AG10803 (cell line): ENCODE data around the gene GMEB2.

ENCODE experiments used
- DNase-seq: peaks from one replicate; pipeline ENCODE4 v3.0.0; 2010; ENCODE audit warnings: low read depth
- H3K4me3 ChIP-seq: 2 replicates; pipeline ENCODE4 v1.5.1; 2011; ENCODE audit warnings: mild to moderate bottlenecking, low read length, control low read depth
- CTCF ChIP-seq: conservative IDR thresholded peaks from 2 replicates; pipeline ENCODE4 v1.5.1; 2011; ENCODE audit warnings: mild to moderate bottlenecking, low read length, control low read depth, inconsistent platforms

The GMEB2 gene

GRCh38 chr20:63579017-63579694, 47.7 kb downstream of the GMEB2 start:
- DNase-seq = no peak
- no peak overlapping the region for H3K4me3 ChIP-seq
- TF ChIP-seq CTCF = no peak

GRCh38 chr20:63578224-63579016, 48.5 kb downstream of the GMEB2 start:
- DNase-seq = no peak
- no peak overlapping the region for H3K4me3 ChIP-seq
- no peak for TF ChIP-seq CTCF

GRCh38 chr20:63577317-63577894, 49.5 kb downstream of the GMEB2 start:
- DNase-seq = no peak
- no peak overlapping the region for H3K4me3 ChIP-seq

GRCh38 chr20:63576311-63576710, 50.6 kb downstream of the GMEB2 start:
- peak; percentile 63 for DNase-seq
- no peak overlapping the region for H3K4me3 ChIP-seq
- TF ChIP-seq CTCF = no peak

More at GRCh38 chr20:63577317-63577894, 49.5 kb downstream of the GMEB2 start:
- TF ChIP-seq CTCF = no peak

- no peak for TF ChIP-seq CTCF
- H3K4me3 ChIP-seq = no peak overlapping the region; the same call in 1 of the 2 replicates
- DNase-seq = no peak
These were observed 51.8 kb downstream of the GMEB2 start for GRCh38 chr20:63574829-63575743.

GRCh38 chr20:63574156-63574828, 52.6 kb downstream of the GMEB2 start, which contains the start of gene HELZ2:
HELZ2 (minus strand) TSS chr20:63574239; CDS start chr20:63572385, 1,854 bp downstream.
- peak within 1 kb of the TSS; percentile 87 for H3K4me3 ChIP-seq
- DNase-seq = peak; percentile 56
- no peak for TF ChIP-seq CTCF
